ENCODE data around the gene TNFAIP8L1.
"Not testable (repeated sequence)": the region's sequence is repeated elsewhere in the genome, so short reads cannot be mapped to it uniquely, and the experiment has no call there.

Gene TNFAIP8L1

DNA sequence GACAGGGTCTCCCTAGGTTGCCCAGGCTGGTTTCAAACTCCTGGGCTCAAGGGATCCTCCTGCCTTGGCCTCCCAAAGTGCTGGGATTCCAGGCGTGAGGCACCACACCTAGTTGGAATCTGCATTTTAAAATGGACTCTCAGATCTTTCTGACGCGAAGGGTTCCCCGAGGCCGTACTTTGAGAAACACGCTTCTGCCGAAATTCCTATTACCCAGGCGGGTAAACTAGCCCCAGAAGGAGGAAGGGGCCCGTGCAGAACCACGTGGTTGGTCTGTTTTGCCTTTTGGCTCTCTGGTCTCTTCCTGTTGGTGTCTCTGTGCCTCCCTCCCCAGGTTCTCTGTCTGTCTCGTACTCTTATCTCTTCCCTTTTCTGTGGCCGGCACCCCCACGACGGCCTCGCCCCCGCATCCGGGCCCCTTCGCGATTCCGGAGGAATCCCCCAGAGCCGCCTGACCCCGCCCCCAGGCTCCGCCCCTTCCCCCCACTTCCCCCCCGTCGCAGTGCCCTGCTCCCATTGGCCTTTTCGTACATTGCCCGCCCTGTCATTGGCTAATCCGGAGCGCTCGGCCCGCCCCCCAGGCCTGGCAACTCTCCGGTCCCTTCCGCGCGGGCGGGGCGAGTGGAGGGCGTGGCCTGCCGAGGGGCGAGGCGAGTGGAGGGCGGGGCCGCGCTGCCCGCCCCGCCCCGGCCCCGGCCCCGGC is at the start of gene TNFAIP8L1:
Gene TNFAIP8L1, plus strand, starts transcription at position 689 of the 703 bp plus-strand sequence. CDS start 12,354 bp downstream, outside the sequence.
- DNase-seq, result peak; percentile 88

DNA sequence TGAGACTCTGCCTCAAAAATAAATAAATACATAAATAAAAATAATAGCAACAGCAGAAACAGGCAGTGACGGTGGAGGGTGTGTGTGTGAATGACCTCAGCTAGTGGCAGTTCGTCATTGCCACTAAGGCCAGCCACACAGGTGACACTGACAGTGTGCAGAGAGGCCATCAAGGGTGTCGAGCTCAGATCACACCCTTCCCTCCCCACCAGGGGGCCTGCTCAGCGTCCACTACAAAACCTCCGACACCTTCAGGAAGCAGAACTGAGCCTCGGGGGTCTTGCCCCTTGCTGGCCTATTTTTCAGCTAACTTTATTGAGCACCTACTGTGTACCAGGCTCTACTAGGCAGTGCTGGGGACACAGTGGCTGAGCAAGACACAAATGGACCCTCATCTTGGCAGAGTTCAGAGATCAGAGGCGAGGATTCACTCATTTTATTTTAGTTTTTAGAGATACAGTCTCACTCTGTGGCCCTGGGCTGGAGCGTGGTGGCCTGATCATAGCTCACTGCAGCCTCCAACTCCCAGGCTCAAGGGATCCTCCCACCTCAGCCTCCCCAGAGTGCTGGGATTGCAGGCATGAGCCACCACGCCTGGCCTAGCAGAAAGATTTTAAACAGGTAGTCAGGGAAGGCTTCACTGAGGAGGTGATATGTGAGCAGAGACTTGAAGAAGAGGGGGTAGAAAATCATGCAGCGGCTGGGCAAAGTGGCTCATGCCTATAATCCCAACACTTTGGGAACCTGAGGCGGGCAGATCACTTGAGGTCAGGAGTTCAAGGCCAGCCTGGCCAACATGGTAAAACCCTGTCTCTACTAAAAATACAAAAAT is 49.5 kb upstream of the TNFAIP8L1 start:
- no peak for DNase-seq

DNA sequence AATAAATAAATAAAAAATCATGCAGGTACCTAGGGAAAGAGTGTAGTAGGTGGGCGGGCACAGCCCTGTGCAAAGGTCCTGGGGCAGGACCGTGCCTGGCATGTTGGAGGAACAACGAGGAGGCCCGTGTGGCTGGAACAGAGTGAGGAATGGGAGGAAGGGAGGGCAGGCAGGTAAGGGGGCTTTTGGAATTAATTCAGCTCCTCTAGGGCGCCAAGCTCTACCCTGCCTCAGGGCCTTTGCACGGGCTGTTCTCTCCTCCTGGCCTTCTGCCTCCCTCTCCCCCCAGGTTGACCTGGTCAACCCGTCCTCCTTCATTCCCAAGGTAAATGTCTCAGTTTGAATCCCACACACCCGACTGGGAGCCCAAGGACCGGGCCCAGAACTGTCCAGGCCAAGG is 48.8 kb upstream of the TNFAIP8L1 start:
- DNase-seq, result no peak

DNA sequence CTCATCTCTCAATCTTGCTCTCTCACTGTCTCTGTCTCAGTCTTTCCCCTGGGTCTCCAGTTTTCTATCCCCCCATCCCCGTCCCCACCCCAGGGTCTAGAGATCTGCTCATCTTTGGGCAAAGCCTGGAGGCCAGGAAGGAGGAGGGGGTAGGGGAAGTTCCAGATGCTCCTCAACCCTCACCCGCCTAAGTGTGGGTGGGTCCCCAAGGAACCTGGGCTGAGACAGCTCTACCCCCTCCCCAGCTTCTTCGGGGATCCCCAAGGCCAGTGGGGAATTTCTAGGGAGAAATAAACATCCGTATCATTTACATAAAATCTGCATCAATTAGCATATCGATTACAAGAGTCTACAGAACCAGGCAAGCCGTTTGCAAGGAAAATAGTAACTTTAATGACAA is 48.0 kb upstream of the TNFAIP8L1 start:
- DNase-seq, result no peak

DNA sequence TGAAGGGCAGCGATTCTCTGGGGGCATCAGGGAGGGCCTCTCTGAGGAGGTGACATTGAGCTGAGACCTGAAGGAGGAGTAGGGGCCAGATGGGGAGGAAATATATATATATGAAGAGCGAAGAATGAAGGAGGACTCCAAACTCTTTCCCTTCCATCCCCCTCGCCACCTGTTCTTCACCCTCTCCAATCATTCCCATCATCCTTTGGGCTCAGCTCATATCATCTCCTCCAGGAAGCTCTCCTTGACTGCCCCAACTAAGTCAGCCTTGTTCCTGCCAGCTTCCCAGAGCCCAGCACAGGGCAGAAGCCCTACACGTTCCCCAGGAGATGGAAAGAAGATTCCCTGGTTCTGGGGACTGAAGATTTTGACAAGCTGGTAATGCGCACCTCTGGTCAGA is 46.9 kb upstream of the TNFAIP8L1 start:
- DNase-seq, result no peak

DNA sequence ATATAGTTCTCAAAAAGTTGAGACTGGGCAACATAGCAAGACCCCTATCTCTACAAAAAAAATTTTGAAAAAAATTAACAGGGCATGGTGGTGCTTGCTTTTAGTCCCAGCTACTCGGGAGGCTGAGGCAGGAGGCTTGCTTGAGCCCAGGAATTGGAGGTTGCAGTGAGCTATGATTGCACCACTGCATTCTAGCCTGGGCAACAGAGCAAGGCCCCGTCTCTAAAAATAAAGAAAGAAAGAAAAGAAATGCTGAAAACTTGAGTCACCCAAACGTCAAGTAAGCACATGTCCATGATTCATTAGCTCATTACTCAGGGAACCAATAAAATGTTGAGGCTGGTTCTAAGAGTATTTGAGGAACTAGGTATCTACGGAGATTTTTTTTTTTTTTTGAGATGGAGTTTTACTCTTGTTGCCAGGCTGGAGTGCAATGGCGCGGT is 45.9 kb upstream of the TNFAIP8L1 start:
- DNase-seq, result peak; percentile 74

DNA sequence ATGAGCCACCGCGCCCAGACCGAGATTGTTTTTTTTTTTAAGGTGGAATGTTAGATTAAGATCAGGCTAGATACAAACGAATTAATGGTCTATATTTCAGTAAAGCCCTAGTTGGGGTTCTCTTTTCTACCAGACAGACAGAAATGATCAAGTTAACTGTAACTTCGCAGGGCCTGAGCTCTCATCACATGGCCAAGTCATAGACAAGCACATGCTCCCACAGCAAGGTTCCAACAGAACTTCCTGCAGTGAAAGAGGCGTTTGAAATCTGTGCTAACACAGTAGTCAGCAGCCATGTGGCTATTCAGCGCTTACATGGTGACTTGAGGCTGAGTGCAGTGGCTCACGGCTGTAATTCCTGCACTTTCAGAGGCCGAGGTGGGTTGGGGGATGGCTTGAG is 45.1 kb upstream of the TNFAIP8L1 start:
- DNase-seq, result no peak

DNA sequence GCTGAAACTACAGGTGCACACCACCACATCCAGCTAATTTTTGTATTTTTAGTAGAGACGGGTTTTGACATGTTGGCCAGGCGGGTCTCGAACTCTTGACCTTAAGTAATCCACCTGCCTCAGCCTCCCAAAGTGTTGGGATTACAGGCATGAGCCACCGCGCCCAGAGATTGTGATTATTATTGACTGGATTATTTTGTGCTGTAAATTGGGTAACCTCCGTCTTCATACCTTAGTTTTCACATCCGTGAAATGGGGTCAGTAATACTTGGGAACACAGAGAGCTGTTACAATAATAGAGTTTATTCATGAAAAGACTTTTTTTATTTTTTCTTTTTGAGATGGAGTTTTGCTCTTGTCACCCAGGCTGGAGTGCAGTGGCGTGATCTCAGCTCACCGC is 44.2 kb upstream of the TNFAIP8L1 start:
- not testable (repeated sequence) for DNase-seq

DNA sequence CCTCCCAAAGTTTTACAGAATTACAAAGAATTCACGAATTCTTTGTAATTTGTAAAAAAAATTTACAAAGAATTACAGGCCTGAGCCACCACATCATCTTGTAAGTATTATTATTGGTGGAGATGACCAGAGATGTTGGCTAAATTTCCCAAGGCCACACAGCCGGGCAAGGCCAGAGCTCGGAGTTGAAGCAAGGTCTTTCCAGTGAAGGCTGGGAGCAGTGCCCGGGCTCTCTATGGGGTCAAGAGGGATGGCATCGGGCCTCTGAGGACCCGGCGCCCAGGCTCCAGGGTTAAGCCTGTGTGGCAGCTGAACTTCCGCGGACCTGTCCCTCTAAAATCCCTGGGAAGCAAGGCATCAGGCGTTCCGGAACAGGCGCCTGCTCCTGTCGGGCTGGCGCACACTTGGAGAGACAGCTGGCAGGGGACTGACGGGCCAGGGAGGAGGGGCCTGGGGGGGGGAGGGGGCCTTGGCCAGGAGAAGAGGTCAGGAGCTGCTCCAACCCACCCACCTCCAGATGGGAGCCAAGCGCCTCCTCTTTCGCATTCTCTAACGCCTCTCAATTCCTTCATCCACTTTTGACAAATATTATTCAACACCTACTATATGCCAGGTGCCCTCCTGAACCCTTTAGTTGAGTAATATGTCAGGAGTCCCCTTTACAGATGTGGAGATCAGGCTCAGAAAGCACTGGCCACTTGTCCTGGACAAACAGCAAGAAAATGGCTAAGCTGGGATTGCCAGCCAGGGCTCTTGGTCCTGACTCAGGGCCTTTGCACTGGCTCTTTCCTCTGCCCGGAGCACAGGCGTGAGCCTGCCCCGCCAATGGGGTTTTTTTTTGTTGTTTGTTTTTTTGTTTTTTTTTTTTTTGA is 43.0 kb upstream of the TNFAIP8L1 start:
- no peak for DNase-seq

DNA sequence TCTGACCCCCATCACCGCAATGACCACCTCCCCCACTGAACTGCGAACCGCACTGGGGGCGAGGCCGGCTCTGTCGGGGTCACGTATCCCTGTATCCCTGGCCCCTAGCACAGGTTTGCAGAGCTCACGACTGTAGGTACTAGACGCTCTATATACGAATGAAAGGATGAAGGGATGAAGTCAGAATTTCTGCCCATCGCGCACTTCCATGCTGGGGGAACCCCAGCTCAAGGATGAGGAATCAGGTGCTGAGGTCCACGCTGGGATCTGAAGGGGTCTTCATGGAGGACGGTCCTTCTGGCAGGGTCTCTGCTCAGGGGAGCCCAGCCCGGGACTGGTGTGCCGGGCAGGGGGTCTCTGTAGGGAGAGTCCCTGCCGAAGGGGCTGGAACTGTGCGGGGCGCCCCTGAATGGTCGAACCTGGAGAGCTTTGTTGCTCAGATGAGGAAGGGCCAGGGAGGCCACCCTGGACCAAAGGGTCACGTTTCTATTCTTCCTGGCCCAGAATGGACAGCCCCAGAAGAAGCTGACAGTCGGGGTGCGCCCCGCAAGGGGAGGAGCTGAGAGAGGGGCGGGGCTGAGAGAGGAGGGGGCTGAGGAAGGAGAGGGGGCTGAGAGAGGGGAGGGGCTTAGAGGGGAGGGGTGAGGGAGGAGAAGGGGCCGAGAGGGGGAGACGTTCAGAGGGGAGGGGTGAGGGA is 41.9 kb upstream of the TNFAIP8L1 start:
- DNase-seq, result peak; percentile 22

DNA sequence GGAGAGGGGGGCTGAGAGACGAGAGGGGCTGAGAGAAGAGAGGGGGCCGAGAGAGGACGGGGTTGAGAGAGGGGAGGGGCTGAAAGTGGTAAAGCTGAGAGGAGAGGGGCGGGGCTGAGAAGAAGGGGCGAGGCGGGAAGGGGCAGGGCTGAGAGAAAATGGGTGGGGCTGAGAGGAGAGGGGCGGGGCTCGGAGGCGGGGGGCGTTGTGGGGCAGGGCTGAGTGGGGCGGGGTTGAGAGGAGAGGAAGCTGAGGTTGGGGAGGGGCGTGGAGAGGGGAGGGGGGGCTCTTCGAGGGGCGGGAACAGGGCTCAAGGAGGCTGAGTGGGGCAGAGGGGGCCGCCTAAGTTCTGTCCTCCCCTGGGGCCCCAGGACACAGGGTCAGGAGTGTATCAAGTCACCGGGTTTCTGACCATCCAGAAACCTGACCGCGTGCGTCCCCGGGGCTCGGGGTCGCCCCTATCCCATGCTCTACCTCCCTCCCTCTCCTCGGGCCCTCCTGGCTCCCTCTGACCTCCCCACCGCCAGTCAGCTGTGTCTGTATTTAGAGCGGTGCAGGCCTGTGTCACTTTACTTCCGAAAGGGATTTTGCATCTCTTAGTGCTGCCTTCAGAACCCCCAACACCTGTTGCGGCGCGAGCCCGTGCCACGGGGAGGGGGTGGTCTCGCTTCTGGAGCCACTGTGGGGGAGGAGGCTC is 41.2 kb upstream of the TNFAIP8L1 start:
- DNase-seq, result peak; percentile 22

DNA sequence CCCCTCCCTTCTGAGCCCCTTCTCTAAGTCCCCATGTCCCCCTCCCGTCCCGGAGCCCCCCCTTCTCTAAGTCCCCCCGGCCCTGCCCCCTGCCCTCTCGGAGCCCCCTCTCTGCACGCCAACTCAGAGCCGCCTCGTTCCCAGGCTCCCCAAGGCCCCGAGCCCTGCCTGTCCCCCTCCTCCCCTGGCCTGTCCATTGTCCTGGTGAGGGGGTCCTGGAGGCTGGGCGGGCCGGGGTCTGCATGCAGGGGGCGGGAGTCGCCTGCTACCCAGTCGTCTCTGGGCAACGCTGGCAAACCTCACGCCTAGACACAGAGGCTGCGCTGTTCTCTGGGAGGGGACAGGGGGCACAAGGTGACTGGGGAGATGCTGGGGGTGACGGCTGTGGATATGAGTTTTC is 40.6 kb upstream of the TNFAIP8L1 start:
- no peak for DNase-seq

DNA sequence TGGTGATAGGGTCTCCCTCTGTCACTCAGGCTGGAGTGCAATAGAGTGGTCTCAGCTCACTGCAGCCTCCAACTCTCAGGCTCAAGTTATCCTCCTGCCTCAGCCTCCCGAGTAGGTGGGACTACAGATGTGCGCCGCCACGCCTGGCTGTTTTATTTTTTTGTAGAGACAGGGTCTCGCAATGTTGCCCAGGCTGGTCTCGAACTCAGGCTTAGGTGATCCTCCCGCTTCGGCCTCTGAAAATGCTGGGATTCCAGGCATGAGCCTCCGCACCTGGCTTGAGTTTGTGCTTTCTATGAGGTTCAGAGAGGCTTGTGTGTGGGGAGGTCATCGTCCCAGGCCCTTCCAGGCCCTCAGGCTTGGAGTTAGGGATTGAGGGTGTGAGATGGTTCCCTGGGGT is 39.2 kb upstream of the TNFAIP8L1 start:
- no peak for DNase-seq

DNA sequence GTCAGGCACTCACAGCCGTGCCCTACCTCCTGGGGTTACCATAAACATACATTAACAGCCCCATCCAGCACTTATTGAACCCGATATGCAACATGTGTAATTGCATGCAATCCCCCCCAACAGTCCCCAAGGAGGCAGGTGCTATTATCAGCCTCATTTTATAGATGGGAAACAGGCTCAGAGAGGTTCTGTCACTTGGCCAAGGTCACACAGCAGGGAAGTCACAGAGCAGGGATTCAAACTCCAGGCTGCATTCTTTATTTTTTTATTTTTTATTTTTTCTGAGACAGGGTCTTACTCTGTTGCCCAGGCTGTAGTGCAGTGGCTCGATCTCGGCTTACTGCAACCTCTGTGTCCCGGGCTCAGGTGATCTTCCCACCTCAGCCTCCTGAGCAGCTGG is 38.4 kb upstream of the TNFAIP8L1 start:
- DNase-seq, result no peak

DNA sequence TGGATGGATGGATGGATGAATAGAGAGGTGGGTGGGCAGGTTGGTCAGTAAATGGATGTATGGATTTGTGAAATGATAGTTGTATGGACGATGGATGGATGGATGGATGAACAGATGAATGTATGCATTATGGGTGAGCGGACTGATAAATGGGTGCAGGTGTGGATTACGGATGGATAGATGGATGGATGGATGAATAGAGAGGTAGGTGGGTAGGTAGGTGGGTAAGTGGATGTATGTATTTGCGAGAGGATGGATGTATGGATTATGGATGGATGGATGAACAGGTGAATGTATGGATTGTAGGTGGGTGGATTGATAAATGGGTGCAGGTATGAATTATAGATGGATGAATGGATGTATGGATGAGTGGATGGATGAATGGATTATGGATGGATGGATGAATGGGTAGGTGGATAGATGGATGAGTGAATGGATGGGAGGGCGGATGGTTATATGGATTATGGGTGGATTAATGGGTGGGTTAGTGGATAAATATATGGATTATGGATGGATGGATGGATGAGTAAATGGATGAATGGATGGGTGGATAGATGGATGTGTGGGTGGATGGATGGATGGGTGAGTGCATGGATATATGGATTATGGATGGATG is 37.0 kb upstream of the TNFAIP8L1 start:
- no peak for DNase-seq

DNA sequence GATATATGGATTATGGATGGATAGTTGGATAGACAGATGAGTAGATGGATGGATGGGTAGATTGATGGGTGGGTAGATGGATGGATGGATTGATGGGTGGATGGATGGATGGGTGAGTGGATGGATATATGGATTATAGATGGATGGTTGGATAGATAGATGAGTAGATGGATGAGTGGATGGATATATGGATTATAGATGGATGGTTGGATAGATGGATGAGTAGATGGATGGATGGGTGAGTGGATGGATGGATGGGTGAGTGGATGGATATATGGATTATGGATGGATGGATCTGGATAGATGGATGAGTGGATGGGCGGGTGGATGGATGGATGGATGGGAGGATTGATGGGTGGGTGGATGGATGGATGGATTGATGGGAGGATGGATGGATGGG is 36.4 kb upstream of the TNFAIP8L1 start:
- no peak for DNase-seq

DNA sequence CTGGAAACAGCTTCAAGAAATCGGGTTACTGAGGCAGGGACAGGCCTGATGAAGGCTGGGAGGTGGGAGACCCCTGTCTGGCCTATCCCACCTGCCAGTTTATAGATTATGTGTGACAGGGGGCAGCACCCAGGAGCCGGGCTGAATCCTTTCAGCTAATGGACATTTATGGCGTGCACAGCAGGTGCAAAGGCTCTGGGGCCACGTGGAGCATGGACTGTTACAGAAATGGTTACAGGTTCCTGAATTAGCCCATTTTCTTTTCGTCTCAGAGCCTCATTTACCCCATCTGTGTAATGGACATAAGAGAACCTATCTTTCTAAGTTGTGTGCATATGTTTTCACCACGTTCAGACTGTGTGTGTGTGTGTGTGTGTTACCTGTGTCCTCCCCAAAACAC is 34.4 kb upstream of the TNFAIP8L1 start:
- DNase-seq, result no peak

DNA sequence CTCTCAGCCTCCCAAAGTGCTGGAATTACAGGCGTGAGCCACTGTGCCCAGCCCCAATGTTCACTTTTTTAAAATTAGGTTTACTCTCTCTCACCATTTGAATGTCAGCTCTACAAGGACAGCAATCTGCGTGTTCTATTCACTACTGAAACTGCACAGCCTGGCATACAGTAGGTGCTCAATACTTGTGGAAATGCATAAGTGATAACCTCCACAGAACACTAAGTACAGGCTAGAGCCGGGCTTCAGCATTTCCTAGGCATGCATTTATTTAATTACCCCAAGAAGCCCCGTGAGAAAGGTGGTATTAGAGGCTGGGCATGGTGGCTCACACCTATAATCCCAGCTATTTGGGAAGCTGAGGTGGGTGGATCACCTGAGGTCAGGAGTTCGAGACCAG is 33.1 kb upstream of the TNFAIP8L1 start:
- DNase-seq, result no peak

DNA sequence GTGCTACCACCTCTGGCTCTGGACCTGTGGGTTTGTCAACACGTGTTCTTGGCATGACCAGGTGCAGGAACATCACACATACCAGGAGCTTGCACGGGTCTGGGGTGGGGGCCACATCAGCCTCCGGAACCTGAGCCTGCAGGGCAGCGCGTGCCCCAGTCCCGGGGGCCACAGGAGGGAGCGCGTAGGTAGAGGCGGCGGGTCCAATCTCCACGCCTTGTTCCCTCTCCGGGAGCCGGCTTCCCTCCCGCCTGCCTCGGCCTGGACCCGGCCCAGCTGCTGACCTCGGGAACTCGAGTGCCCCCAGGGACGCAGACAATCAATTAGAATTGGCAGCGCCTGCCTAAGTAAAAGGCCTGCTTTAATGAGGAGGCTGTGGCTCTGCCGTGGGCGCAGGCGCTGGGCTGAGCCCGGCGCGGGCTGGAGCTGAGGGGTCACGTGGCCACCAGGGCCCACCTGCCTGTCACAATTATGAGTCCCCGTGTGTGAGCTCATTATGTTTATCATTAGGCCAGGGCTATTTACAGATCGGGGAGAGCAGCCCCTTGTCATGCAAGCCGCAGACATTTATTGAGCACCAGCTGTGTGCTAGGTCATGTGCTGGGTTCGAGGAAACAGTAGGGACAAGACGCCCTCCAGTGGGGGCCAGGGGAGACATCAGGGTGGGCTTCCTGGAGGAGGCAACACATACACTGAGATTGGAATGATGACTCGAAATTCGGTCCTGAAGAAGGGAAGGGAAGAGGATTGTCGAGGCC is 32.2 kb upstream of the TNFAIP8L1 start:
- no peak for DNase-seq

DNA sequence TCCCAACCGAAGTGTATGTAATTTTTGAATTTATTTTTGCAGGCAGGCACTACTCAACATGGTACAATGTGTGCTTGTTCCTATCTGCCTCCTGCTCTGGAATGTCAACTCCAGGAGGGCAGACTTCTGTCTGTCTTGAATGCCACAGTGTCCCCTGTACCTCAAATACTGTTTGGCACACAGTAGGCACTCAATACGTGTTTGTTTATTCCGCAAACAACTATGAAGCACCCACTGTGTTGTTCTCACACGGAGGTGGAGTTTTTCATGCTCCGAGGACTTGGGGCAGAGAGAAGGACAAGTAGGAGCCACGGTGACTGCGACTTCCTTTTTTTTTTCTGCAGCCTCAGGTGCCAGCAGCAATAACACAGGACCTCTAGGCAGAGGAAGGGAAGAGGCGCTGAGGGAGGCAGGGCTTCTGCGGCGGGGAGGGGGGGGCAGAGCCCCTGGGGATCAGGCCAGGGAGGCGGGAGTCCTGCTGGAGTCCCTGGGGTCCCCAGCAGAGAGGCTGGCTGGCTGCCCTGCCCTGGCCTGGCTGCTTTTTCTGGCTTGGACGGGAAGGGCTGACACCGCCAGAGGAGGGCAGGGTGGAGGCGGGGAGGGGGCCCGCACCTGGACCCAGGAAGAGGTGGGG is 29.3 kb upstream of the TNFAIP8L1 start:
- no peak for DNase-seq
